Right atrium auricular region (tissue), 2 donors: ENCODE results near the gene GTPBP6. TPM values are rescaled to one million over a fixed set of nuclear protein-coding genes. Genes with fewer than 3 reads are reported as not detected.

Source experiments
- DNase-seq: peaks from one replicate; pipeline ENCODE4 v3.0.0-alpha.2; 2019; ENCODE audit warnings: low spot score
- H3K27ac ChIP-seq, 2 donors: fragments of 200-600 bp; sonication (generic); 1 replicate in 1 of 2; 2 replicates in 1 of 2; pipeline ENCODE4 v1.5.1; 2016 to 2019
- H3K27me3 ChIP-seq, 2 donors: fragments of 200-600 bp; sonication (generic); one replicate each; pipeline versions ENCODE4 v1.5.1 to v1.6.0; 2017 to 2019
- H3K36me3 ChIP-seq: fragments of 200-600 bp; sonication (generic); one replicate; pipeline ENCODE4 v1.5.1; 2016
- H3K4me1 ChIP-seq, 2 donors: fragments of 200-600 bp; sonication (generic); one replicate each; pipeline versions ENCODE4 v1.5.1 to v1.6.0; 2017 to 2019
- H3K4me3 ChIP-seq, 2 donors: fragments of 200-600 bp; sonication (generic); 1 replicate in 1 of 2; 2 replicates in 1 of 2; pipeline ENCODE4 v1.5.1; 2017 to 2019; ENCODE audit warnings: mild to moderate bottlenecking in 1 of 2, moderate library complexity in 1 of 2
- H3K9me3 ChIP-seq, 2 donors: fragments of 200-600 bp; sonication (generic); one replicate each; pipeline ENCODE4 v1.5.1; 2019
- total RNA-seq, 2 donors: library from RNA; depleted of rRNA; stranded (reverse); fragments of >200 nt; gene quantifications; one replicate each; pipeline ENCODE4 v1.1.0, GENCODE V29; 2016
- TF ChIP-seq, protein P1 (sequence below), 2 donors: fragments of 200-600 bp; sonication (generic); IDR thresholded peaks; one replicate each; pipeline ENCODE4 v1.5.1; 2019; ENCODE audit warnings: antibody characterized with exemption in 2 of 2

Gene GTPBP6
- total RNA-seq, 2 donors from 2014 or later, result 44.6 to 52.1 TPM

DNA sequence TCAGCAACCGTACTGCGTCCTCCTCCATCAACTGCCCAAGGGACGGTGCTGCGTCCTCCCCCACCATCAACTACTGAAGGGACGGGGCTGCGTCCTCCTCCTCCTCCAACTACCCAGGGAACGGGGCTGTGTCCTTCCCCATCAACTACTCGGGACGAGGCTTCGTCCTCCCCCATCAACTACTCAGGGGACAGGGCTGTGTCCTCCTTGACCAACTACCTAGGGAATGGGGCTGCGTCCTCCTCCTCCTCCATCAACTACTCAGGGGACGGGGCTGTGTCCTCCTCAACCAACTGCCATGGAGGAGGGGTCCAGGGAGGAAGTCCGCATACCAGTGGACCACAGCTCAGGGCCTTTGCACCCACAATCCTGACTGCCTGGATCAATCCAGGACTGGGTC lies 43.8 kb upstream of the GTPBP6 start:
- Histone ChIP-seq H3K27ac (no peak overlapping the region), H3K4me1 (no peaks in the 10 kb centered on the region), H3K9me3 (peaks cover 0 to 20% of the 10 kb centered on the region in 2 donors), H3K4me3 (no peak overlapping the region), H3K36me3 (peaks cover 31% of the 10 kb centered on the region), H3K27me3 (no peaks in the 10 kb centered on the region)
- DNase-seq, result no peak
- TF ChIP-seq, protein P1, sequence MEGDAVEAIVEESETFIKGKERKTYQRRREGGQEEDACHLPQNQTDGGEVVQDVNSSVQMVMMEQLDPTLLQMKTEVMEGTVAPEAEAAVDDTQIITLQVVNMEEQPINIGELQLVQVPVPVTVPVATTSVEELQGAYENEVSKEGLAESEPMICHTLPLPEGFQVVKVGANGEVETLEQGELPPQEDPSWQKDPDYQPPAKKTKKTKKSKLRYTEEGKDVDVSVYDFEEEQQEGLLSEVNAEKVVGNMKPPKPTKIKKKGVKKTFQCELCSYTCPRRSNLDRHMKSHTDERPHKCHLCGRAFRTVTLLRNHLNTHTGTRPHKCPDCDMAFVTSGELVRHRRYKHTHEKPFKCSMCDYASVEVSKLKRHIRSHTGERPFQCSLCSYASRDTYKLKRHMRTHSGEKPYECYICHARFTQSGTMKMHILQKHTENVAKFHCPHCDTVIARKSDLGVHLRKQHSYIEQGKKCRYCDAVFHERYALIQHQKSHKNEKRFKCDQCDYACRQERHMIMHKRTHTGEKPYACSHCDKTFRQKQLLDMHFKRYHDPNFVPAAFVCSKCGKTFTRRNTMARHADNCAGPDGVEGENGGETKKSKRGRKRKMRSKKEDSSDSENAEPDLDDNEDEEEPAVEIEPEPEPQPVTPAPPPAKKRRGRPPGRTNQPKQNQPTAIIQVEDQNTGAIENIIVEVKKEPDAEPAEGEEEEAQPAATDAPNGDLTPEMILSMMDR (IDR thresholded peaks at IDR 0.05), result no peak

DNA sequence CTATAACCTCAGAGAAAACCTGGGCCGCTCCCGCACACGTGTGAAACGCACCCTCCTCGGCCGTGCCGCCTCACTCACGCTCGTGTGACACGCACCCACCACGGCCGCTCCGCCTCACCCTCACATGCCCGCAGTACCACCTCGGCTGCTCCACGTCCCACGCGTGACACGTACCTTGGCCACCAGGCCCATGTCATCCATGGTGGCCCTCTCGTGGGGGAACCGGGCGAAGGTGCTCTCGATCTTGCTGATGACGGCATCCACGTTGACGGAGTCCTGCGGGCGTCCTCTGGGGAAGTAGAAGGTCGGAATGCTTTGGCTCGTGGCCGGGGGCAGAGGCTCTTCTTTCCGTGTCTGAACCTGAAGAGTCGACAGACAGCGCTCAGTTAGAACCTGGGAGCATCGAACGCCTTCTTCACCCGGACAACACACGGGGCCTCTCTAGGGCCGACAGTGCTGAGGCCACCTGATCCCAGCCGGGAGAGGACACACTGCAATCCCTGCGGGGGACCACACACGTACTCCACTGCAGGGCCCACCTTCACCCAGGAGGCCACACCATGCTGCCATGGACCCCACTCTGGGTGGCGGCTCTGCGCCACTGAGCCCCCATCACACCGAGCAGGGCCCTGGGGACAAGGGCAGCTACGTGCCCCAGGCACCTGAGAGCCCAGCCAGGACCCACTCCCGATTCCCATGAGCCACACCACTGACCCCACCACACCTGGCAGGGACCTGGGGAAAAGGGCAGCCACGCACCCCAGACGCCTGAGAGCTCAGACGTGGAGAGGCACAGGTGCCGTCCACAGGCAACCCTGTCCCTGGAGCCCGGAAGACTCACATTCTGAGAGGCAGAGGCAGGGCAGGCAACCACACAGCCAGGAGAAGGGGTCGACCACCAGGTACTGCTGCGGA lies 42.9 kb upstream of the GTPBP6 start:
- Histone ChIP-seq H3K4me3 (no peak overlapping the region), H3K27me3 (no peaks in the 10 kb centered on the region), H3K9me3 (peaks cover 0 to 20% of the 10 kb centered on the region in 2 donors), H3K27ac (no peak overlapping the region), H3K36me3 (peaks cover 31% of the 10 kb centered on the region), H3K4me1 (no peaks in the 10 kb centered on the region)
- no peak for DNase-seq
- TF ChIP-seq, protein P1 (IDR thresholded peaks at IDR 0.05), result no peak

- Histone ChIP-seq H3K27me3 (no peaks in the 10 kb centered on the region), H3K4me1 (no peaks in the 10 kb centered on the region), H3K36me3 (peaks cover 31% of the 10 kb centered on the region), H3K4me3 (no peak overlapping the region), H3K9me3 (peaks cover 0 to 20% of the 10 kb centered on the region in 2 donors), H3K27ac (no peak overlapping the region)
- no peak for DNase-seq
- TF ChIP-seq, protein P1 (IDR thresholded peaks at IDR 0.05), result no peak
These were observed 42.0 kb upstream of the GTPBP6 start for GRCh38 chrX:360496-361150.

GRCh38 chrX:358651-359143 lies 40.1 kb upstream of the GTPBP6 start:
- Histone ChIP-seq H3K27ac (no peak overlapping the region), H3K36me3 (peaks cover 31% of the 10 kb centered on the region), H3K9me3 (peaks cover 0 to 20% of the 10 kb centered on the region in 2 donors), H3K27me3 (no peaks in the 10 kb centered on the region), H3K4me1 (no peaks in the 10 kb centered on the region), H3K4me3 (no peak overlapping the region)
- TF ChIP-seq, protein P1 (IDR thresholded peaks at IDR 0.05), result no peak
- no peak for DNase-seq

GRCh38 chrX:357693-358471 lies 39.3 kb upstream of the GTPBP6 start:
- H3K36me3 ChIP-seq, result peaks cover 31% of the 10 kb centered on the region
- TF ChIP-seq, protein P1 (IDR thresholded peaks at IDR 0.05), result no peak
- no peak for DNase-seq
- H3K4me3 ChIP-seq, result no peak overlapping the region
- H3K27ac ChIP-seq, result no peak overlapping the region
- no peaks in the 10 kb centered on the region for H3K4me1 ChIP-seq
- H3K9me3 ChIP-seq, result peaks cover 0 to 20% of the 10 kb centered on the region in 2 donors
- H3K27me3 ChIP-seq, result no peaks in the 10 kb centered on the region
